HepG2 (cell line): ENCODE data around the gene ZSCAN31. TPM values are rescaled to one million over a fixed set of nuclear protein-coding genes. Genes with fewer than 3 reads are reported as not detected.

ENCODE experiments used
- BCL3 ChIP-seq: sonication (generic); formaldehyde crosslinking; IDR thresholded peaks from 2 replicates; pipeline ENCODE4 v1.5.1; 2020; ENCODE audit warnings: mild to moderate bottlenecking, missing genetic modification reagents, moderate library complexity
- KIAA2018 ChIP-seq: sonication (generic); formaldehyde crosslinking; IDR thresholded peaks from 2 replicates; pipeline ENCODE4 v1.5.0; 2020; ENCODE audit warnings: mild to moderate bottlenecking, missing genetic modification reagents, borderline replicate concordance
- NR2C2 ChIP-seq: sonication (generic); formaldehyde crosslinking; IDR thresholded peaks from 2 replicates; pipeline ENCODE4 v1.4.0; 2020; ENCODE audit warnings: missing genetic modification reagents, mild to moderate bottlenecking, moderate library complexity, borderline replicate concordance
- TCF7L2 ChIP-seq: IDR thresholded peaks from 2 replicates; pipeline ENCODE4 v1.6.1; 2011; ENCODE audit warnings: mild to moderate bottlenecking, low read depth, low read length, moderate library complexity
- TEAD3 ChIP-seq: optimal IDR thresholded peaks from 2 replicates; pipeline ENCODE3; 2016; ENCODE audit warnings: borderline replicate concordance
- ZBTB46 ChIP-seq: sonication (generic); formaldehyde crosslinking; IDR thresholded peaks from 2 replicates; pipeline ENCODE4 v1.4.0; 2020; ENCODE audit warnings: mild to moderate bottlenecking, missing genetic modification reagents, borderline replicate concordance
- ZNF160 ChIP-seq: sonication (generic); formaldehyde crosslinking; IDR thresholded peaks from 2 replicates; pipeline ENCODE4 v1.8.0; 2022; ENCODE audit warnings: mild to moderate bottlenecking, inconsistent platforms, missing genetic modification reagents
- ZNF17 ChIP-seq: sonication (generic); formaldehyde crosslinking; IDR thresholded peaks from 2 replicates; pipeline ENCODE4 v1.5.0; 2020; ENCODE audit warnings: mild to moderate bottlenecking, missing genetic modification reagents
- ZNF30 ChIP-seq: sonication (generic); formaldehyde crosslinking; IDR thresholded peaks from 2 replicates; pipeline ENCODE4 v1.5.0; 2020; ENCODE audit warnings: mild to moderate bottlenecking, missing genetic modification reagents
- ZNF367 ChIP-seq: sonication (generic); formaldehyde crosslinking; IDR thresholded peaks from 2 replicates; pipeline ENCODE4 v1.4.0; 2020; ENCODE audit warnings: missing genetic modification reagents, borderline replicate concordance
- ZNF530 ChIP-seq: sonication (generic); formaldehyde crosslinking; IDR thresholded peaks from 2 replicates; pipeline ENCODE4 v1.5.0; 2020; ENCODE audit warnings: low read depth, mild to moderate bottlenecking, missing genetic modification reagents
- ZNF558 ChIP-seq: sonication (generic); formaldehyde crosslinking; IDR thresholded peaks from 2 replicates; pipeline ENCODE4 v1.9.0; 2022; ENCODE audit warnings: mild to moderate bottlenecking, missing genetic modification reagents, borderline replicate concordance
- ZNF746 ChIP-seq: sonication (generic); formaldehyde crosslinking; IDR thresholded peaks from 2 replicates; pipeline ENCODE4 v1.8.0; 2022; ENCODE audit warnings: mild to moderate bottlenecking, missing genetic modification reagents
- polyA plus RNA-seq, 8 experiments: library from polyadenylated mRNA; depleted of rRNA in 3 of 8; stranded (reverse) in 7 of 8; unstranded in 1 of 8; fragments of >200 nt; fragmentation: Illumina TruSeq in 4 of 8; extraction: Trizol in 4 of 8; gene quantifications; 2 replicates each; pipeline versions ENCODE4 v1.2.1 to v1.2.3, GENCODE V29; 2011 to 2016; ENCODE audit warnings: low read depth in 4 of 8, missing spikeins in 1 of 8, mixed read lengths in 1 of 8; ENCODE audit not compliant: insufficient read depth in 1 of 8
- total RNA-seq, 5 experiments: library from RNA; depleted of rRNA; stranded (reverse); fragments of >200 nt; fragmentation: Illumina TruSeq; extraction: Trizol; gene quantifications; 2 replicates each; pipeline ENCODE4 v1.2.3, GENCODE V29; 2016; ENCODE audit warnings: low read depth in 1 of 5

ZSCAN31 gene
- total and polyA plus RNA-seq, 2 of the 13 experiments (the other 11 are each of a cell fraction or from before 2014, with no cell fraction given) = 5.3 to 6.2 TPM

GRCh38 chr6:28355743-28356665, 20.1 kb upstream of the ZSCAN31 start (continued):
- TF ChIP-seq ZNF17 (CRISPR knock-in tag) (no peak), NR2C2 (CRISPR knock-in tag) (no peak), ZBTB46 (CRISPR knock-in tag) (no peak), ZNF558 (CRISPR knock-in tag) (peak; percentile 72; the same call in 1 of the 2 replicates), ZNF160 (no peak), ZNF746 (CRISPR knock-in tag) (no peak), BCL3 (CRISPR knock-in tag) (no peak; the same call in 1 of the 2 replicates), KIAA2018 (CRISPR knock-in tag) (no peak), ZNF530 (CRISPR knock-in tag) (no peak), TEAD3 (CRISPR knock-in tag) (peak; percentile 85), ZNF30 (no peak), TCF7L2 (no peak), ZNF367 (CRISPR knock-in tag) (no peak)
